Dendritic cell treated with granulocyte-macrophage colony-stimulating factor and Interleukin-4, amounts not matched to agents 40 ng/mL and 50 ng/mL, for 4 days (primary cell): ENCODE results near the gene KCNT2.
"Not testable (repeated sequence)": the region's sequence is repeated elsewhere in the genome, so short reads cannot be mapped to it uniquely, and the experiment has no call there.

ENCODE experiments used
- H3K27ac Mint-ChIP-seq: one replicate; pipeline ENCODE4 v1.8.0; 2022; ENCODE audit warnings: mild to moderate bottlenecking, mixed read lengths
- H3K27me3 Mint-ChIP-seq: one replicate; pipeline ENCODE4 v1.8.0; 2022; ENCODE audit warnings: mild to moderate bottlenecking, mixed read lengths
- H3K36me3 Mint-ChIP-seq: one replicate; pipeline ENCODE4 v1.8.0; 2022; ENCODE audit warnings: low read depth, mixed read lengths
- H3K4me1 Mint-ChIP-seq: one replicate; pipeline ENCODE4 v1.8.0; 2022; ENCODE audit warnings: low read depth, mixed read lengths
- H3K4me3 Mint-ChIP-seq: one replicate; pipeline ENCODE4 v1.8.0; 2022; ENCODE audit warnings: mild to moderate bottlenecking, moderate library complexity, mixed read lengths
- H3K9me3 Mint-ChIP-seq: one replicate; pipeline ENCODE4 v1.8.0; 2022; ENCODE audit warnings: mixed read lengths
- intact Hi-C: fragments of 100-400 bp; cut with micrococcal nuclease; formaldehyde crosslinking; loops from one replicate; pipeline ENCODE4 v1.15.0; 2022

KCNT2 gene

DNA sequence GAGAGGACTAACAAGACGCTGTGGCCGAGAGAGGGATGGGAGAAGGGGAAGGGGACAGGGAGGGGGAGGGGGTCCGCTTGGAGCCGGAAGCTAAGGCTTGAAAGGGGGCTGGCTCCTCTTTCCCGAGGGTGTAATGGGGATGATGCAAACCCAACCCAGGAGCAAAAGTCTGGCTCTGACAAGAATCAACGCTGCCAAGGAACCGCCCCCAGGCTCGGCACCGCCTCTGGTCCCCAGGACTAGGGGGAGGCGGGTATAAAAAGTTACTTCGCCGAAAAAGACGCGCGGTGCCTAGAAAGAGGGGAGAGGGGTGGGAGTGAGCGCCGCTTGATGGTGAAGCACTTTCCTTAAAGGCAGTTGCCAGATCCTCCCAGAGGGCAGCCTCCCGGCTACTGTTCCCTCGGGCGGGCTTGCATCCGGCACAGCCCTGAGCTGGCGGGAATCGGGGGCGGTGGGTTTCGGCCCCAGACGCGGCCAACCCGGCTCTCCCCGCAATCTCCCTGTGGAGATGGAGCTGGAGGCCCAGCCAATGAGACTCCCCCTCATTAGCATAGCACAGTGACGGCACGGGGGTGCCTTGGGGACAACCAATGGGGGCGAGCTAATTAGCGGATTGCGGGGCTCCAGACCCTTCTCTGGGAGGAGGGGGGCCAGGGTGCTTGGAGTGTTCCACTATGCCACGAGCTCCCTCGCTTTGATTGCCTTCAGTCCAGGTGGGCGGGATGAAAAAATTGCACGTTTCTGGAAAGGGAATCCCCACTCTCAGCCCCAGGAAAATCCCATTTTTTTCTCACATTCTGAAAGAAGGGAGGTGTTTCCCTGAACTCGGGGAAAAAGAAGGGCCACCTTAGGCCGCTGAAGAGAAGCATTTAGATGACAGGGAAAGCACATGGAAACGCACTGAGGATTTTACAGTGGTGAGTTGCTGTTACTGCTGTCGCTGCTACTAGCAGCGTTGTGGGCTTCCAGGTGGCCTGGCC, at the start of gene KCNT2:
TSS of gene KCNT2 (minus strand) at position 51 of the 980 bp plus-strand sequence. CDS start 131 bp downstream, outside the sequence.
- peaks cover 30% of the 10 kb centered on the region for H3K27me3 Mint-ChIP-seq
- intact Hi-C loops: no loop called here
- H3K27ac Mint-ChIP-seq: no peak within 1 kb of the TSS
- no peak within 1 kb of the TSS for H3K4me3 Mint-ChIP-seq
- no peaks in the 10 kb centered on the region for H3K9me3 Mint-ChIP-seq
- H3K36me3 Mint-ChIP-seq: no peaks in the 10 kb centered on the region
- peaks cover 6% of the 10 kb centered on the region for H3K4me1 Mint-ChIP-seq

DNA sequence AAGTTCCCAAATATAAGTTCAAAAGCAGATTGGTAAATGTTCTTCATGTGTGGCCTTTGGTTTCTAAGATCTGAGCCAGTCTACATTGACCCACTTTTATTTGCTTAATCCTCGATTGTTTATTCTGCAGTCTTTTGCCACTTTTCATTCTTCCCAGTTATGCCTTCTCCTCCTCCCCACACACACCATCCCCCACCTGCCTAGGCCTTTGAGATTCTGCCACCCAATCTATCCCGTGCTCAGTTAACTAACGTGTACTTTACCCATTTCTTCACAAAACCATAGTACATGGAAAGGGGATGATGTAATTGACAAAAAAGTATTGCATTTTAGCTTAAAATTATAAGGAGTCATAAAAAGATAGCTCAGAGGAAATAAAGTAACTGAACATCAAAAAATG, 47.3 kb upstream of the KCNT2 start:
- H3K27me3 Mint-ChIP-seq: no peaks in the 10 kb centered on the region
- H3K36me3 Mint-ChIP-seq: no peaks in the 10 kb centered on the region
- H3K4me3 Mint-ChIP-seq: no peak overlapping the region
- H3K4me1 Mint-ChIP-seq: peaks cover 5% of the 10 kb centered on the region
- H3K9me3 Mint-ChIP-seq: no peaks in the 10 kb centered on the region
- H3K27ac Mint-ChIP-seq: no peak overlapping the region
- intact Hi-C loops: no loop called here

DNA sequence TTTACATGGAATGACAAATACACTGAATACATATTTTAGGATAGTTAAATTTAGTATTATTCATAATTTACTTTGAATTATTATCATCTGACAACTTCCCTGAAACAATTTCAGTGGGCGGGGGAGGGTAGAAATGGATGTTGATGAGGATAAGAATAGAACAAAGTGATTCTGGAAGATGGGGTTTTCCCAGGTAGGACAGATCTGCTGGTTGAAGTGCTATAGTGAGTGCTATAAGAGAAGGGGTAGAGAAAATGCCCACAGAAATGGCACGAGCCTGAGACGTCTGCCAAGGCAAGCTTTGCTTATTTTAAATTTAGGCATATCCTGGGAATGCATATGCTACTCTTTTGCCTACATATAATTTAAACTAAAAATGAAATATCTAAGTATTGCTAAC, 46.8 kb upstream of the KCNT2 start:
- H3K4me3 Mint-ChIP-seq: no peak overlapping the region
- no peaks in the 10 kb centered on the region for H3K27me3 Mint-ChIP-seq
- no peaks in the 10 kb centered on the region for H3K9me3 Mint-ChIP-seq
- H3K4me1 Mint-ChIP-seq: peaks cover 5% of the 10 kb centered on the region
- H3K36me3 Mint-ChIP-seq: no peaks in the 10 kb centered on the region
- H3K27ac Mint-ChIP-seq: no peak overlapping the region
- intact Hi-C loops: no loop called here

DNA sequence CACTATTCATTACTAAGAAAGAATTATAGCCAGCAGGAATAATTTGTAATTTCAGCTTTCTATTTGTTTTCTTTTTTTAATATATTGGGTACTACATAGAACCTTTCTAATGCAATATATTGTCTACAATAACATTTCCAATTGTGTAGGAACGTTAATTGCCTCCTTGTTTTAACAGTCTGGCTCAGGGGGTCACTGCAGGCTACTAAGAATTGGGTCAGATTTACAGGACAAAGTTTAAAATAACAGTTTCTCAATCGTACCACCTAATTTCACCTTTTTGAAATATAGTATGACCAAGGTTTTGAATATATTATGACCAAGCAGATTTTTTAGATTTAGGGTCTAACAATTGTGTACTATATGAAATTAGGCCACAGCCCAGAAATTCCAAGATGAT, 46.0 kb upstream of the KCNT2 start:
- Mint-ChIP-seq H3K4me1 (peaks cover 5% of the 10 kb centered on the region), H3K9me3 (no peaks in the 10 kb centered on the region), H3K27me3 (no peaks in the 10 kb centered on the region), H3K36me3 (no peaks in the 10 kb centered on the region), H3K4me3 (no peak overlapping the region), H3K27ac (no peak overlapping the region)
- intact Hi-C loops: no loop called here

DNA sequence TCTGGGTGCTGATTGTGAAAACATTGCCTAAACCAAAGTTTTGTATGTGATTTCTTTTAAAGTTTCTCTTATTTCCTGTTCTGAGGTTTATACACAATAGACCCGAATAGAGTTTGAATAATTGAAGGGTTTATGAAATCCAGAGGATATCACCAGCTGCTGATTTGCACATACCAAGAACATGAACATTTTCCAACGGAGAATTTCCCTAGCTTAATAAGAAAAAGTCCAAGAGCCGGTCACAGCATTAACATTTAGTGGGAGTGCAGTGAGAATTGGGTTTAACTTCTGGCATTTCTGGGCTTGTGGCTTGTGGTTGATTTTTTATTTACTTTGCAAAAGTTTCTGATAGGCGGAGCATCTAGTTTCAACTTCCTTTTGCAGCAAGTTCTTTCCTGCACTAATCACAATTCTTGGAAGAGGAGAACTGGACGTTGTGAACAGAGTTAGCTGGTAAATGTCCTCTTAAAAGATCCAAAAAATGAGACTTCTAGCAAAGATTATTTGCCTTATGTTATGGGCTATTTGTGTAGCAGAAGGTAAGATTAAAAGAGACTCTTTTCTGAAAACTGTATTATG, 43.5 kb upstream of the KCNT2 start, which contains the start of gene CFH:
TSS of gene CFH (plus strand) at position 407 of the 579 bp plus-strand sequence. CDS start at position 482, 75 bp downstream.
- intact Hi-C loops: no loop called here
- peak within 1 kb of the TSS; percentile 61 for H3K4me3 Mint-ChIP-seq
- H3K27ac Mint-ChIP-seq: peak within 1 kb of the TSS; percentile 72
- no peaks in the 10 kb centered on the region for H3K27me3 Mint-ChIP-seq
- H3K36me3 Mint-ChIP-seq: no peaks in the 10 kb centered on the region
- peaks cover 5% of the 10 kb centered on the region for H3K4me1 Mint-ChIP-seq
- H3K9me3 Mint-ChIP-seq: no peaks in the 10 kb centered on the region

DNA sequence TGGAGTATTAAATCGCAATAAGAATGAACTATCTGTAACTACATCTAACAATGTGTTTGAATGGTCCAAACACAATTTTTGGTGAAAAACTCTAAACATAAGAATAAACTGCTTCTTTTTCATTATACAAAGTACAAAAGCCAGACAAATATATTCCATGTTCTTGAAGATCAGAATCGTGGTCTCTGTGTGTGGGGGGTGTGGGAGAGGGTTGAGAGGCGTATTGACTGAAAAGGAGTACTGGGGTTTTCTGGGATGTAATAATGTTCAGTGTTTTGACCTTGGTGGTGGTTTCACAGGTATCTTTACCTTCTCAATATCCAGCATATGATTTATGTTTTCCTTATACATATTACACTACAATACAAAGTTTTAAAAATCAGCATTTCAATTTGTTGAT, 42.8 kb upstream of the KCNT2 start:
- Mint-ChIP-seq H3K4me1 (peaks cover 5% of the 10 kb centered on the region), H3K4me3 (no peak overlapping the region), H3K36me3 (no peaks in the 10 kb centered on the region), H3K9me3 (no peaks in the 10 kb centered on the region), H3K27ac (peak overlapping the region; percentile 72), H3K27me3 (no peaks in the 10 kb centered on the region)
- intact Hi-C loops: no loop called here

DNA sequence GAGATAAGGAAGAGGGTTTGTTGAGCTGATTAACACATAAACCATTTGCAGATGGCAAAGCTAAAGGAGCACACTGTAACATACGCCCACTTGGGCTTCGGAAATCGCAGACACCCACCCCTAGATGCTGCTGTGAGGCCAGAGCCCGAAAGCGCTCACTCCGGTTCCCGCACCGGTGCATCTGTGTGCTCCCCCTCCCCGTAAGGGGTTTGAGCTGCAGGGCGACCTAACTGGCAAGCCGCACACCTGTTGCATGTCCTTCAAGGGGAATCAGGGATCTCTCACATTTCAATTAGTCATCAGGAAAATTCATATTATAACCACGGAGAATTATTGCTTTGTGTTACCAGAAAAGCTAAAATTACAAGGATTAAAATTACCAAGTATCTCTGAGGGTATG, 42.2 kb upstream of the KCNT2 start:
- intact Hi-C loops: no loop called here
- no peak overlapping the region for H3K4me3 Mint-ChIP-seq
- H3K36me3 Mint-ChIP-seq: no peaks in the 10 kb centered on the region
- H3K27me3 Mint-ChIP-seq: no peaks in the 10 kb centered on the region
- no peaks in the 10 kb centered on the region for H3K9me3 Mint-ChIP-seq
- no peak overlapping the region for H3K27ac Mint-ChIP-seq
- peaks cover 5% of the 10 kb centered on the region for H3K4me1 Mint-ChIP-seq

DNA sequence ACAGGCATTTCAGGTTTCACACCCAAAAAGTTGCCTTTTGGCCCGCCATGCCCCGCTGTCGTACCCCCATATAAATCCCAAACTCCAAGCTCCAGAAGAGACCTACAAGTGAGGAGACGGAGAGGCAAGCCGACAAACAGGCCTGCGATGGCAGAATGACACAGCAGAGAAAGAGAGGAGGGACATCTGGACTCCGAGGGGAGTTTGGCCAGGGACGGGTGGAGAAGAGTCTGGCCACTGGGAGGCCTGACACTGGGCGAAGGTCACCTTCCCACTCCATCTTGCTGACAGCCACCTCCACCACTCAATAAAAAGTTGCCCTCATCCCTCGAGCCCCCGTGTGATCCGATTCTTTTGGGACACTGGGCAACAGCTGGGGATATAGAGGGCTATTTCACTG, 41.8 kb upstream of the KCNT2 start:
- H3K36me3 Mint-ChIP-seq: no peaks in the 10 kb centered on the region
- intact Hi-C loops: no loop called here
- peaks cover 5% of the 10 kb centered on the region for H3K4me1 Mint-ChIP-seq
- no peak overlapping the region for H3K4me3 Mint-ChIP-seq
- H3K27ac Mint-ChIP-seq: no peak overlapping the region
- H3K9me3 Mint-ChIP-seq: no peaks in the 10 kb centered on the region
- no peaks in the 10 kb centered on the region for H3K27me3 Mint-ChIP-seq

DNA sequence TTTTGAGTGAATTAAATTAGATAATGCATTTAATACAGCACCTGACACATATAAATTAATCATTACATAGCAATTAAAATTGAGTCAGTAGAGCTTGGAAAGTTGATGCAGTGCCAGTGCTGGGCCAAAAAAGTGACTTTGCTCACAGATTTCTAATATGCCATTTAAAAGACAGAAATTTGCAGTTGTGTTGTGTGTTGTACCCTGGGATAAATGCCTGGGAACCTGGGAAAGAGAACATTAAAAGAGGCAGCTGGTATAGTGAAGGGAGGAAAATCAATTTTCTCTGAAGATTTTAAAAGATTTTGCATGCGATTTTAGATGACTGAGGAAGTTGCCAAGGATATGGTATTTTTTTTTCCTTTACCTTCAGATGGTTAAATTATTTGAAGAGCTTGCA, 32.7 kb upstream of the KCNT2 start:
- intact Hi-C loops: no loop called here
- no peaks in the 10 kb centered on the region for H3K36me3 Mint-ChIP-seq
- no peaks in the 10 kb centered on the region for H3K9me3 Mint-ChIP-seq
- no peaks in the 10 kb centered on the region for H3K4me1 Mint-ChIP-seq
- H3K27ac Mint-ChIP-seq: no peak overlapping the region
- no peak overlapping the region for H3K4me3 Mint-ChIP-seq
- no peaks in the 10 kb centered on the region for H3K27me3 Mint-ChIP-seq

DNA sequence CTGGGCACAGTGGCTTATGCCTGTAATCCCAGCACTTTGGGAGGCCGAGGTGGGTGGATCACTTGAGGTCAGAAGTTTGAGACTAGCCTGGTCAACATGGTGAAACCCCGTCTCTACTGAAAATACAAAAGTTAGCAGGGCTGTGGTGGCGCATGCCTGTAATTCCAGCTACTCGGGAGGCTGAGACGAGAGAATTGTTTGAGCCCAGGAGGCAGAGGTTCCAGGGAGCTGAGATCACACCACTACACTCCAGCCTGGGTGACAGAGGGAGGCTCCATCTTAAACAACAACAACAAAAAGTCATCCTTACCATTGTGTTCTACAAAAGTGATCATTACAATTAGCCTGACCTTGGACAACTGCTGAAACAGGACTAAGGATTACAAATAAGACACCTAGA, 31.1 kb upstream of the KCNT2 start:
- H3K4me3 Mint-ChIP-seq, H3K27ac Mint-ChIP-seq, H3K27me3 Mint-ChIP-seq: not testable (repeated sequence)

DNA sequence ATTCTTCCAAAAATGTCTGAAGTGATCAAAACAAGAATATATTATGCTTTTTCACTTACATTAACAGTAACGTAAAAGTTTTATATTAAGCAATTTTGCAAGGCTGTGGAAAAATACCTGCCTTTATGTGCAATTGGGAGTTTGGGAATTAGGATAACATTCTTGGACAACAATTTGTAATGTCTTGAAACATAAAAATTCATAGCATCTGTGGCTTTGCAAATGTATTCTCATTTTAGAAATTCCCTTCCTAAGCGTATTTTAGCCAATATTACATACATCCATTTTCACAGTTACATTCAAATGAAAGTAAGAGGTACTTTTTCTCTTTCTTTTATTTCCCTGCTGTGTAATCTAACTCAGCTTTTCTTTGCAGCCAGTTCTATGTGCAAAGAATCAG, 30.2 kb upstream of the KCNT2 start:
- intact Hi-C loops: no loop called here
- Mint-ChIP-seq H3K36me3 (no peaks in the 10 kb centered on the region), H3K27me3 (no peaks in the 10 kb centered on the region), H3K4me1 (no peaks in the 10 kb centered on the region), H3K4me3 (no peak overlapping the region), H3K9me3 (no peaks in the 10 kb centered on the region), H3K27ac (no peak overlapping the region)

More for the DNA sequence above, 31.1 kb upstream of the KCNT2 start:
- H3K36me3 Mint-ChIP-seq, intact Hi-C loops, H3K9me3 Mint-ChIP-seq, H3K4me1 Mint-ChIP-seq: not testable (repeated sequence)

DNA sequence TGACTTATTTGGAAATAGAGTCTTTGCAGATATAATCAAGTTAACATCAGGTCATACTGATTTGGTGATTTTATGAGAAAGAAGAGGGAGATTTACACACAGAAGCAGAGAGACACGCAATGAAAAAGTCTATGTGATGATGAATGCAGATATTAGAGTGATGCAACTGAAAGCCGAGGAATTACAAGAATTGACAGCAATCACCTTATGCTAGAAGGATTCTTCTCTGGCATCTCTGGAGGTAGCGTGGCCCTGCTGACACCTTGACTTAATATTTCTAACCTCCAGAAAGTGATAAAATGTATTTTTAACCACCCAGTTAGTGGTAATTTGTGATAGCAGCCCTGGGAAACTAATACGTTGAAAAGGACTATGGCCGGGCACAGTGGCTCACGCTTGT, 29.4 kb upstream of the KCNT2 start:
- H3K9me3 Mint-ChIP-seq: no peaks in the 10 kb centered on the region
- intact Hi-C loops: no loop called here

DNA sequence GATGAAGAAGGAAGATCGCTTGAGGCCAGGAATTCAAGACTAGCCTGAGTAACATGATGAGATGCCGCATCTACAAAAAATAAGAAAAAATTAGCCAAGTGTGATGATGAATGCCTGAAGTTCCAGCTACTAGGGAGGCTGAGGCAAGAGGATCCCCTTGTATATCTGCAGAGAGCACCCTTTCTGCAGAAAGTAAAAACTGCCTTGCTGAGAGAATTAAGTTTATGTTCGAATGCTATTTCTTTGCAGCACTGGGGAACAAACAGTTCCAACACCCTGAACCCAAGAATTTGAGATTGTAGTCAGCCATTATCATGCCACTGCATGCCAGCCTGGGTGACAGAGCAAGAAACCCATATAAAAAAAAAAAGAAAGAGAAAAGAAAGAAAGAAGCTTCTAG, 20.6 kb upstream of the KCNT2 start:
- peaks cover 23% of the 10 kb centered on the region for H3K9me3 Mint-ChIP-seq
- no peaks in the 10 kb centered on the region for H3K36me3 Mint-ChIP-seq
- H3K4me1 Mint-ChIP-seq: no peaks in the 10 kb centered on the region
- no peak overlapping the region for H3K27ac Mint-ChIP-seq
- intact Hi-C loops: no loop called here
- H3K27me3 Mint-ChIP-seq: no peaks in the 10 kb centered on the region
- no peak overlapping the region for H3K4me3 Mint-ChIP-seq

More for the DNA sequence above, 29.4 kb upstream of the KCNT2 start:
- Mint-ChIP-seq H3K4me3 (no peak overlapping the region), H3K36me3 (no peaks in the 10 kb centered on the region), H3K27me3 (no peaks in the 10 kb centered on the region), H3K27ac (no peak overlapping the region), H3K4me1 (no peaks in the 10 kb centered on the region)

DNA sequence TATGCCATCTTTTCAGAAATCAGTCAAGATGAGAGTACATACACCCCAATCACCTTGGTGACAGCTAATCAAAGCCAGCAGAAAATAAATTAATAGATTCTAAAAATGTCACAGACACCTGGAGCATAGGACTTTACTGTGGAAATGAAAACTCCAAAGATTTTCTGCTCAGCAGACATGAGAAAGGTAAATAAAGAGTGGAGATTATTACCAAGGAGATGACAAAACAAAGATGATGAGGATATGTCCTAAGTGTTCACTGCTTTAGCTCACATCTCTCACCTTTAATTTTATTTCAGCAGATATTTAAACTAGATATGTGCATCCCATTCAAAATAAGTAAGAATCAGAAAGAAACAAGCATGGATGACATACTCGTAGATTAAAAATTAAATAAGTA, 14.8 kb upstream of the KCNT2 start:
- Mint-ChIP-seq H3K4me1 (no peaks in the 10 kb centered on the region), H3K9me3 (peaks cover 3% of the 10 kb centered on the region), H3K27ac (no peak overlapping the region), H3K4me3 (no peak overlapping the region), H3K36me3 (no peaks in the 10 kb centered on the region), H3K27me3 (no peaks in the 10 kb centered on the region)
- intact Hi-C loops: no loop called here
